Measurements from ENCODE around the gene SFSWAP. TPM values are rescaled to one million over a fixed set of nuclear protein-coding genes. Genes with fewer than 3 reads are reported as not detected.

SFSWAP gene
- total and polyA plus RNA-seq, 2 of the 13 experiments (the other 11 are each of a cell fraction or from before 2014, with no cell fraction given): 17.1 to 27.7 TPM

DNA sequence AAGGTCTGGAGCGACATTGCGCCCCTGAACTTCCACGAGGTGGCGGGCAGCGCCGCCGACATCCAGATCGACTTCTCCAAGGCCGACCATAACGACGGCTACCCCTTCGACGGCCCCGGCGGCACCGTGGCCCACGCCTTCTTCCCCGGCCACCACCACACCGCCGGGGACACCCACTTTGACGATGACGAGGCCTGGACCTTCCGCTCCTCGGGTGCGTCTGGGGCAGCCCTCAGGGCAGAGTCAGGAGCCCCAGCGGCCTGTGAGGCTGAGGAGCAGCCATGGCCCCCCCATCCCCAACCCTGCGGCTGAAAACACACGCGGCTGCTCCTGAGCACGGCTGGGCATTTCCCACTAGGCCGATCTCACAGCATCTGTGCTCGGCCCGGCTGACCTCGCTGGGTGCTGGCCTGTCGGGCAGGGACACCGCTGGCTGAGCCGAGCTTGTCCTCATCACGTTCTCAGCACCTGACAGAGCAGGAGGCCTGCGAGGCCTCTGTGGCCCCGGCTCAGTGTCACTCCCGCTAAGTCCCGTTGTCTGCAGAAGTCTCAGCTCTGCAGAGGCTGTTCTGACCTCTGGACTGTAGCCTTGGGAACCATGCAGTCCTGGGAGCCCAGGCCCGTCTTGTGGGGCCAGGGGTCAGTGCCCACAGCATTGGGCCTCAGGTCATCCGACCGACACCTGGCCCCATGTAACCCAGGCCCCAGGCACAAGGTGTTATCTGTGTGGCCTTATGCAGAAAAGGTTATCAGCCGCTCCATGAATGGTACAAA lies 129.9 kb downstream of the SFSWAP start (continued):
- TF ChIP-seq, protein P1, sequence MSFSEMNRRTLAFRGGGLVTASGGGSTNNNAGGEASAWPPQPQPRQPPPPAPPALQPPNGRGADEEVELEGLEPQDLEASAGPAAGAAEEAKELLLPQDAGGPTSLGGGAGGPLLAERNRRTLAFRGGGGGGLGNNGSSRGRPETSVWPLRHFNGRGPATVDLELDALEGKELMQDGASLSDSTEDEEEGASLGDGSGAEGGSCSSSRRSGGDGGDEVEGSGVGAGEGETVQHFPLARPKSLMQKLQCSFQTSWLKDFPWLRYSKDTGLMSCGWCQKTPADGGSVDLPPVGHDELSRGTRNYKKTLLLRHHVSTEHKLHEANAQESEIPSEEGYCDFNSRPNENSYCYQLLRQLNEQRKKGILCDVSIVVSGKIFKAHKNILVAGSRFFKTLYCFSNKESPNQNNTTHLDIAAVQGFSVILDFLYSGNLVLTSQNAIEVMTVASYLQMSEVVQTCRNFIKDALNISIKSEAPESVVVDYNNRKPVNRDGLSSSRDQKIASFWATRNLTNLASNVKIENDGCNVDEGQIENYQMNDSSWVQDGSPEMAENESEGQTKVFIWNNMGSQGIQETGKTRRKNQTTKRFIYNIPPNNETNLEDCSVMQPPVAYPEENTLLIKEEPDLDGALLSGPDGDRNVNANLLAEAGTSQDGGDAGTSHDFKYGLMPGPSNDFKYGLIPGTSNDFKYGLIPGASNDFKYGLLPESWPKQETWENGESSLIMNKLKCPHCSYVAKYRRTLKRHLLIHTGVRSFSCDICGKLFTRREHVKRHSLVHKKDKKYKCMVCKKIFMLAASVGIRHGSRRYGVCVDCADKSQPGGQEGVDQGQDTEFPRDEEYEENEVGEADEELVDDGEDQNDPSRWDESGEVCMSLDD (CRISPR knock-in tag; IDR thresholded peaks at IDR 0.05; ENCODE audit: borderline replicate concordance): peak; percentile 46; the same call in 1 of the 2 replicates
- TF ChIP-seq BORCS8-MEF2B (CRISPR knock-in tag; IDR thresholded peaks at IDR 0.05): peak; percentile 94
- TF ChIP-seq U2AF2 (IDR thresholded peaks at IDR 0.05; ENCODE audit: low read depth, low read length): no peak
- no peak for TF ChIP-seq DMAP1 (CRISPR knock-in tag; IDR thresholded peaks at IDR 0.05)
- peak; percentile 37; the same call in 1 of the 2 replicates for TF ChIP-seq SMAD1 (CRISPR knock-in tag; IDR thresholded peaks at IDR 0.05; ENCODE audit: borderline replicate concordance, low read depth)
- no peak for TF ChIP-seq ZKSCAN1 (IDR thresholded peaks at IDR 0.05; ENCODE audit: low read length)
- TF ChIP-seq YEATS4 (CRISPR knock-in tag; IDR thresholded peaks at IDR 0.05; ENCODE audit: borderline replicate concordance): no peak
- 0 out of 2 replicates have a peak, but pooled peaks have one; percentile 41 for TF ChIP-seq ZNF780A (CRISPR knock-in tag; IDR thresholded peaks at IDR 0.05)
- TF ChIP-seq HCFC1 (IDR thresholded peaks at IDR 0.05; ENCODE audit: low read depth, low read length): no peak
- no peak for TF ChIP-seq ZNF20 (CRISPR knock-in tag; IDR thresholded peaks at IDR 0.05)
- TF ChIP-seq KLF12 (CRISPR knock-in tag; IDR thresholded peaks at IDR 0.05; ENCODE audit: borderline replicate concordance): no peak
- no peak for TF ChIP-seq PCBP2 (optimal IDR thresholded peaks at IDR 0.05; ENCODE audit: low read depth, low read length, poor library complexity, severe bottlenecking)
- TF ChIP-seq ZNF44 (CRISPR knock-in tag; IDR thresholded peaks at IDR 0.05): no peak
- TF ChIP-seq MIER3 (CRISPR knock-in tag; IDR thresholded peaks at IDR 0.05; ENCODE audit: borderline replicate concordance): no peak
- no peak for TF ChIP-seq ZBTB1 (CRISPR knock-in tag; IDR thresholded peaks at IDR 0.05; ENCODE audit: borderline replicate concordance)
- no peak for TF ChIP-seq AHR (CRISPR knock-in tag; IDR thresholded peaks at IDR 0.05)
- no peak for TF ChIP-seq ZNF749 (CRISPR knock-in tag; IDR thresholded peaks at IDR 0.05; ENCODE audit: borderline replicate concordance)
- no peak for TF ChIP-seq ZC3H4 (CRISPR knock-in tag; IDR thresholded peaks at IDR 0.05; ENCODE audit: borderline replicate concordance)
- TF ChIP-seq KLF15 (CRISPR knock-in tag; IDR thresholded peaks at IDR 0.05; ENCODE audit: borderline replicate concordance): no peak
- no peak for TF ChIP-seq FIP1L1 (IDR thresholded peaks at IDR 0.05; ENCODE audit: borderline replicate concordance, insufficient read depth, low read depth, low read length)
- no peak for TF ChIP-seq U2AF1 (optimal IDR thresholded peaks at IDR 0.05; ENCODE audit: low read depth, low read length)
- TF ChIP-seq HMGXB4 (CRISPR knock-in tag; IDR thresholded peaks at IDR 0.05; ENCODE audit: borderline replicate concordance in 1 of 2, low read depth in 1 of 2): 0 out of 4 replicates have a peak, but pooled peaks of 1 of the 2 experiments have one; percentile 30
- no peak for TF ChIP-seq ZNF3 (CRISPR knock-in tag; IDR thresholded peaks at IDR 0.05)
